ENCODE results near the gene MSX2. TPM values are rescaled to one million over a fixed set of nuclear protein-coding genes. Genes with fewer than 3 reads are reported as not detected.

Gene MSX2
- total RNA-seq, 1 donor from 2014 or later, result not detected

- no peak for FAIRE-seq
- no peak for DNase-seq (ENCODE audit: low read depth)
- Histone ChIP-seq H3K36me3 (ENCODE audit: control insufficient read depth, insufficient read depth, low read length) (no peaks in the 10 kb centered on the region), H3K4me3 (ENCODE audit: low read depth, low read length) (no peak overlapping the region), H3K27me3 (ENCODE audit: control insufficient read depth, insufficient read depth, low read length) (peaks cover 9% of the 10 kb centered on the region)
- no peak for TF ChIP-seq CTCF (IDR thresholded peaks at IDR 0.05; ENCODE audit: insufficient read depth, low read length, severe bottlenecking)
Measured at GRCh38 chr5:174687503-174687902, 36.9 kb upstream of the MSX2 start.

GRCh38 chr5:174688441-174689354 lies 35.7 kb upstream of the MSX2 start:
- peaks cover 15% of the 10 kb centered on the region for H3K27me3 ChIP-seq (ENCODE audit: control insufficient read depth, insufficient read depth, low read length)
- H3K36me3 ChIP-seq (ENCODE audit: control insufficient read depth, insufficient read depth, low read length), result no peaks in the 10 kb centered on the region
- no peak for TF ChIP-seq CTCF (IDR thresholded peaks at IDR 0.05; ENCODE audit: insufficient read depth, low read length, severe bottlenecking)
- DNase-seq (ENCODE audit: low read depth), result no peak
- H3K4me3 ChIP-seq (ENCODE audit: low read depth, low read length), result no peak overlapping the region
- no peak for FAIRE-seq

- TF ChIP-seq CTCF (IDR thresholded peaks at IDR 0.05; ENCODE audit: insufficient read depth, low read length, severe bottlenecking), result no peak
- H3K27me3 ChIP-seq (ENCODE audit: control insufficient read depth, insufficient read depth, low read length), result peaks cover 15% of the 10 kb centered on the region
- H3K36me3 ChIP-seq (ENCODE audit: control insufficient read depth, insufficient read depth, low read length), result no peaks in the 10 kb centered on the region
- FAIRE-seq (peak; percentile 28), DNase-seq (ENCODE audit: low read depth) (no peak)
- no peak overlapping the region for H3K4me3 ChIP-seq (ENCODE audit: low read depth, low read length)
Measured at GRCh38 chr5:174690271-174690670, 34.1 kb upstream of the MSX2 start.

- TF ChIP-seq CTCF (IDR thresholded peaks at IDR 0.05; ENCODE audit: insufficient read depth, low read length, severe bottlenecking), result no peak
- Histone ChIP-seq H3K36me3 (ENCODE audit: control insufficient read depth, insufficient read depth, low read length) (no peaks in the 10 kb centered on the region), H3K27me3 (ENCODE audit: control insufficient read depth, insufficient read depth, low read length) (peaks cover 15% of the 10 kb centered on the region), H3K4me3 (ENCODE audit: low read depth, low read length) (no peak overlapping the region)
- no peak for FAIRE-seq
- no peak for DNase-seq (ENCODE audit: low read depth)
Measured at GRCh38 chr5:174692381-174692780, 32.0 kb upstream of the MSX2 start.

GRCh38 chr5:174692982-174693422 lies 31.4 kb upstream of the MSX2 start:
- DNase-seq (ENCODE audit: low read depth), result no peak
- Histone ChIP-seq H3K4me3 (ENCODE audit: low read depth, low read length) (no peak overlapping the region), H3K27me3 (ENCODE audit: control insufficient read depth, insufficient read depth, low read length) (peaks cover 14% of the 10 kb centered on the region), H3K36me3 (ENCODE audit: control insufficient read depth, insufficient read depth, low read length) (no peaks in the 10 kb centered on the region)
- no peak for FAIRE-seq
- TF ChIP-seq CTCF (IDR thresholded peaks at IDR 0.05; ENCODE audit: insufficient read depth, low read length, severe bottlenecking), result no peak
